Activated T-cell treated with anti-CD3 and anti-CD28 coated beads for 1 hour (primary cell): ENCODE measurements around the gene C14orf180.

Experiments
- DNase-seq: peaks from one replicate; pipeline ENCODE4 v3.0.0-alpha.2; 2020; ENCODE audit warnings: low read depth

C14orf180 gene

DNA sequence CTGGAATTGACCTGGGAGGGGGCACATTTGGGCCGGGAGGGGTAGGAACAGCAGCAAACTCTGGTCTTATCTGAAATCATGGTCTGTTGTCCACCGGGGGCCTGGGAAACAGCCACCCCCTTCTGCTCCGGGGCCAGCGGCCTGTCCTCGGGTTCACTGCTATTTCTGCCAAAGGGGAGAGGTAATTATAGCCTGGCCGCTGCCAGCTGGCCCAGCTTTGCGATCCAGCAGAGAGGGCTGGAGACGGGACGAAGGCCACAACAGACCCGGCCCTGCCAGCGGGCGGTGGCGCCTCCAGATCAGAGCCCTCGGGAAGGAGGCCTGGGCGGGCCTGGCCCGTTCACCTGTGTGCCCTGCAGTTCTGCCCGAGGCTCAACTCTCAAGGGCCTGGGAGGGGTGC, at the start of gene C14orf180:
TSS of gene C14orf180 (plus strand) at position 258 of the 400 bp plus-strand sequence. CDS start 6,667 bp downstream, outside the sequence.
- DNase-seq = no peak

DNA sequence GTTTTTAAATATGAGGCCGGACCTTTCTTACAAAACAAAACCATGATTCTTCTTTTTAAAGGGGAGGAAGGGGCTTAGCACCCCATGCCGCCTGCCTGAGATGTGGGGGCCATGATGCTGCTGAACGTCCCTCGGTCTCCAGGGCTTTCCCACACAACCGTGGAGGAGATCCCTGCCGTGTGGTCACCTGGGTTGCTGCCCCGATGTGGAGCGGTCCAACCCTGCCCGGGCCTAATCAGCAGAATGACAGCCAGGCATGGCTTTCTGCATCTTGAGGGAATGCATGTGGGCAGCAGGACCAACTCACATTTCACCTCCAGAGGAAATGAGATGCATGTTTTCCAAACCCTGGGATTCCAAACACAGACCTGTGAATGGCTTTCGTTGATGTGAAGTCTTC, 48.9 kb upstream of the C14orf180 start:
- no peak for DNase-seq

- no peak for DNase-seq
Observed at GRCh38 chr14:104531421-104532190, 48.0 kb upstream of the C14orf180 start.

- DNase-seq = no peak
Observed at GRCh38 chr14:104532191-104532555, 47.4 kb upstream of the C14orf180 start.

- no peak for DNase-seq
Observed at GRCh38 chr14:104534036-104534435, 45.5 kb upstream of the C14orf180 start.

DNA sequence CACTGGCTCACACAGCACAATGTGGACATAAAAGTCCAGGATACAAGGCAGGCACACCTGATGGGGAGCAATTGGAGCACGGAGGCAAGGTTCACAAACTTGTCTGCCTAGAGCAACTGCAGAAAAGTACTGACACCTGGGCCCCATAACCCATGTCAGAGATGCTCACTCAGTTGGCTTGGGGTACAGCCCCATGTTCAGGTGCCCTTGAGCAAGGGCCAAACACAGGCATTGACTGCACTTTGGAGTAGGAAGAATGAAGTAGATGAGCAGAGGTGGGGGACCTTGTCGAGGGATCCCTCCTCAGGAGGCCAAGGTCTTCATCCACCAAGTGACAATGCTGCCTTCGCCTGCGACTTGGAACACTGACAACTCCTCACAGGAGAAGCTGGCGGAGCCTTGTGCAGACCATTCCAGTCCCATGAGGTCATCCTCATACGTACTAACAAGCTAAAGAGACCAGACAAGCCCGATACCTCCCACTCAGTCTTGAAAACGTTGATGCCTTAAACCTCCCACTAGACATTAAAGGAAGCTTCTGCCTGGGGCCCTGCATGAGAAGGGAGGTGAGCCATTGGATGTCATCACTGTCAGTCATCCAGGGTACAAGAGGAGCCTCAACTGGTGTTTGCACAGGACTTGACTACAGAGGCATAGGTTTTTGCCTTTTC, 42.5 kb upstream of the C14orf180 start:
- DNase-seq = no peak

- DNase-seq = no peak
Observed at GRCh38 chr14:104537613-104537988, 42.0 kb upstream of the C14orf180 start.

- no peak for DNase-seq
Observed at GRCh38 chr14:104541905-104542465, 37.6 kb upstream of the C14orf180 start.

DNA sequence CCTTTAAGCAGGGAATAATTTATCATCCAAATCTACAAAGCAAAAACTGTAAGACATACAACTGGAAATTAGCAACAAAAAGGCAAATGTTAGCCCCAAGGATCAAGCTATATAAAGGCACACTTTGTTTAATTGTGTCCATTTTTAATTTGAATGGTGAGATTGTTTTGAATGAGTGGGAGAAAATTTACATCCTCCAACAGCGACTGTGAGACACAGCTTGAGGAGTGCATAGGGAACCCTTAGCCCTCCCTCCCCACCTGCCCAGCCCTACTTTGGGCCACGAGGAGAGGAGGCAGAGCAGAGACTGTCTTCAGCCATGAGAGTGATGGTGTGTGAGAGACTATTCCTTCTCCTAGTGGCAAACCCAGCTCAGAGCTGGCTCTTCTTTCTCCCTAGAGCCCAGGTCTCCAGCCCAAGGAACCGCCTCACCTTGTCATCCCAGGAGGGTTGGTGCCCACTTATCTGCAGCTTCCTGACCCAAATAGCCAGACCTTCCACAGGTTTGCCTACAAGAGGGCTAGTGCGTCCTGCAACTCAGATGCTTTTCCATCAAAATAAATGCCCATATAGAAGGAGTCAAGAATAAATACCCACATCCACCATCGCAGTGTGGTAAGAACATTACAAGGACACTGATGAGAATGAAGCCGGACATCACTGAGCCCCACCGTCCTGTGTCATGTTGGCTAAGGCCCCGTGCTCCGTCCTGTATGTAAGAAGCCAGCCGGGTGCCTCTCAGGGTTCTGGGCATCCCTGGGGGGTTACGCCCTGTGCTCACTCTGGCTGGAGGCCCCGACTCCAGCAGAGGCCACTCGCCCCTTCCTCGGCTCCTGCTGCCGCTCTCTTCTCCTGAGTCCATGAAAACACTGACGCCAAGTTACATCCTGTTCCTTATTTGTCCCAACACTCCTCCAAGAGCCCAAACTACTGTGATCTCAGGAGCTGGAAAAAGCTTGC, 36.4 kb upstream of the C14orf180 start:
- no peak for DNase-seq

- no peak for DNase-seq
Observed at GRCh38 chr14:104544362-104544961, 35.1 kb upstream of the C14orf180 start.

- no peak for DNase-seq
Observed at GRCh38 chr14:104545151-104545941, 34.2 kb upstream of the C14orf180 start.

DNA sequence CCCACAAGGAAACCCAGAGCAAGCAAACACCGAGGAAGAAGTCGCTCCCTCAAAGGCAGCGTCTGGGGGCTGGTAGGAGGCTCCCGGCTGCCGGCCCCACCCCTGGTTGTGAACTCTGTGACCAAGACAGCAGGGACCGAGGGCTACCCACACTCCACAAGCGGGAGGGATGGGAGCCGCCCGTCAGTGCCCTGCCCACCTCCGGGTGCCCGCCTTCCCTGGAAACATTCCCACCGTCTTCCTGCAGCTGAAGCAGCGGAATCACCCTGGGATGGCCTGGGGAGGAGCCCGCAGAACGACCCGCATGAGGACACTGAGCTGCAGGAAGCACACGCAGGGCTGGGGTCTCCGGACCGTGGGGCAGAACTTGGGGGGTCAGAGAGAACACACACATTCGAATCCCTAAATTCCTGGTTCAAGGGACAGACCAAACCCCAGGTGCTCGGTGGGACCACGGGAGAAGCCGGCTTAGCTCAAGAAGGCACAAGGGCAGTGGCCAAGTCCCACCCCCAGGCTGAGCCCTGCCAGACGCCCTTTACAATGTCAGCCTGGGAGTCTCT, 33.5 kb upstream of the C14orf180 start:
- DNase-seq = no peak

GRCh38 chr14:104546591-104547309, 32.8 kb upstream of the C14orf180 start:
- DNase-seq = no peak

DNA sequence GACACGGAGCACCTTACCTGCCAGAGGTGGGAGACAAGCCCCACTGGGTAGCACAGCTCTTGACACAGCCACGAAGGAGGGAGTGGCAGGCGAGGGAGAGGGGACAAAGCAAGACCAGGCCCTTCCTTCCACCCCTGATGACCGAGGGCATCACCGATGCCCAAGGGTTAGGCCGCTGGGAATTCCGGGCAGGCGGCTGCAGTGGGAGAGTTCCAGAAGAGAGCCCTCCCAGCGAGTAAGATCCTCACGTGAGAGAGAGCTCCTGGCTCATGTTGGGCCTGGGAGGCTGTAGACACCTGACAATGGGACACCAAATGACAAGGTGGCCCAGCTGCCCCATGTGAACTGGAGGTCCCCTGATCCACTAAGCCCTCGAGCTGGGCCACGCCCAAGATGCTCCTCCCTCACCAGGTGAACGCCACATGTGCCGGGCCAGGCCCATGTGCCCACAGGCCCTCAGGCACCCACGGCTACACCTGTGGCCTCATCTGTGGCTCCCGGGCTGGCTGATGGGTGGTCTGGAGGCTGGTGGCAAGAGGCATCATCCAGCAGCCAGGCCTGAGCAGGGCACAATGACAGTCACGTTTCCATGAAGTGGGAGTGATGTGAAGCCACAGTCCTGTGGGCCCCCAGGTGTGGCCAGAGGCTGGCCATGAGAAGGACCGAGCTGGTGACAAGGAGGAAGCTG, 32.1 kb upstream of the C14orf180 start:
- DNase-seq = no peak

- no peak for DNase-seq
Observed at GRCh38 chr14:104547998-104548700, 31.4 kb upstream of the C14orf180 start.

- DNase-seq = no peak
Observed at GRCh38 chr14:104548802-104549535, 30.6 kb upstream of the C14orf180 start.

- DNase-seq = no peak
Observed at GRCh38 chr14:104549536-104550339, 29.8 kb upstream of the C14orf180 start.
